AG10803 (cell line): ENCODE data around the gene TEKT3.

Source experiments
- DNase-seq: peaks from one replicate; pipeline ENCODE4 v3.0.0; 2010; ENCODE audit warnings: low read depth
- H3K4me3 ChIP-seq: 2 replicates; pipeline ENCODE4 v1.5.1; 2011; ENCODE audit warnings: mild to moderate bottlenecking, low read length, control low read depth
- CTCF ChIP-seq: conservative IDR thresholded peaks from 2 replicates; pipeline ENCODE4 v1.5.1; 2011; ENCODE audit warnings: mild to moderate bottlenecking, low read length, control low read depth, inconsistent platforms

The TEKT3 gene

GRCh38 chr17:15303268-15303667 lies 38.1 kb downstream of the TEKT3 start:
- DNase-seq: no peak
- TF ChIP-seq CTCF: no peak

GRCh38 chr17:15301845-15302244 lies 39.6 kb downstream of the TEKT3 start:
- no peak for TF ChIP-seq CTCF
- H3K4me3 ChIP-seq: no peak overlapping the region
- no peak for DNase-seq

More at GRCh38 chr17:15303268-15303667, 38.1 kb downstream of the TEKT3 start:
- H3K4me3 ChIP-seq: no peak overlapping the region

- TF ChIP-seq CTCF: no peak
- peak; percentile 64 for DNase-seq
- H3K4me3 ChIP-seq: no peak overlapping the region
These were observed 43.2 kb downstream of the TEKT3 start for GRCh38 chr17:15298176-15298575.

GRCh38 chr17:15293558-15293957 lies 47.8 kb downstream of the TEKT3 start:
- no peak for DNase-seq
- TF ChIP-seq CTCF: no peak
- H3K4me3 ChIP-seq: no peak overlapping the region

GRCh38 chr17:15291674-15292361 lies 49.6 kb downstream of the TEKT3 start:
- no peak for TF ChIP-seq CTCF
- peak; percentile 75 for DNase-seq
- H3K4me3 ChIP-seq: no peak overlapping the region

- peak; percentile 79 for DNase-seq
- no peak overlapping the region for H3K4me3 ChIP-seq
- no peak for TF ChIP-seq CTCF
These were observed 50.8 kb downstream of the TEKT3 start for GRCh38 chr17:15290605-15291004.
